ACHN (cell line): ENCODE measurements around the gene TXNRD3.
"Not testable (repeated sequence)": the region's sequence is repeated elsewhere in the genome, so short reads cannot be mapped to it uniquely, and the experiment has no call there.

Experiments used
- DNase-seq: peaks from one replicate; pipeline ENCODE4 v3.0.0-alpha.2; 2015
- in situ Hi-C: cut with HindIII; loops from 2 replicates; pipeline ENCODE4 v1.10.0; 2017; ENCODE audit warnings: low sequenced_read_pairs, low pct_ligation_motif_present, low pct_unique_long_range_greater_than_20kb

The TXNRD3 gene

DNA sequence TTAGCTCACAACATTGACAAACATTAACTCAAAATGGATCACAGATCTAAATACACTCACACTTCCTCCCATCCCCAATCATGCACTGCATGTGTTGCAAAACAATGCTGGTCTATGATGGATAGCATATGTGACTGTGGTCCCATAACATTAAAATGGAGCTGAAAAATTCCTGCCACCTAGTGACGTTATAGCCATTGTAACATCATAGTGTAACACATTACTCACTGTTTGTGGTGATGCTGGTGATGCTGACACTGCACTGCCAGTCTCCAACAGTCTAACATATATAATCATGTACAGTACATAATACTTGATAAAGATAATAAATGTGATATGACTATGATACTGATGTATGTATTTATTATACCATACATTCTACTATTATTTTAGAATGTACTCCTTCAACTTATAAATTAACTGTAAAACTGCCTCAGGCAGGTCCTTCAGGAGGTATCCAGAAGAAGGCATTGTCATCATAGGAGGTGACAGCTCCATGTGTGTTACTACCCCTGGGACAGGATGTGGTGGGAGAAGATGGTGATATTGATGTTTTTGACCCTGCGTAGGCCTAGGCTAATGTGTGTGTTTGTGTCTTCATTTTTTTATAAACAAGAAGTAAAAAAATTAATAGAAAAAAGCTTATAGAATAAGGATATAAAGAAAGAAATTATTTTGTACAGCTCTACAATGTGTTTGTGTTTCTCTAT lies 41.3 kb downstream of the TXNRD3 start:
- in situ Hi-C loops, result no loop called here
- DNase-seq, result no peak

DNA sequence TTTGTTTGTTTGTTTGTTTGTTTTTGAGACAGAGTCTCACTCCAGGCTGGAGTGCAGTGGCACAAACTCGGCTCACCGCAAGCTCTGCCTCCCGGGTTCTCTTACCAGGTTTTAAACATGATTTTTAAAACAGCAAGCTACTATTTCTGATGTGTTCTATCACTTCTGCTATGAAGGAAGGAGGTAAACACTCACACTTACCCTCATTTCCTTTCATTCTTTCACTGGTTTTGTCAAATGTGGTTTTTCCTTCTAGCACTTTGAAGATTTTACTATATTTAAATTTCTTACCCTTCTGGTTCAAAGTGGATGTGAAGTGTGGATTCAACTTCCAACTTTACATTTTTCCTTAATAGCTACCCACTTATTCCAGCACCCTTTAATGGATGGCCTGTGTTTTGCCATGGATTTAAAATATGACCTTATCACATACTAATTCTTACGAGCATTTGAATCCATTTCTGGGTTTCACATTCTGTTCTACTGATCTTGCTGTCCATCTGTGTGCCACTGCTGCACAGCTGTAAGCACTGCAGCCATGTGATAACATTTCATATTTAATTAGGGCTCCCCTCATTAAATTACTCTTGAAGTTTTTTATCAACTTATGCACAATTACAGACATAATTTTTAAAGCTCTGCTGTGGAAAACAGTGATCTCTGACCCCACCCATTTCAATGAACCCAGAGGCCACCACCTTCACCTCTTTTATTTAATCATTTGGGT lies 42.3 kb downstream of the TXNRD3 start:
- in situ Hi-C loops, result no loop called here
- DNase-seq, result no peak

DNA sequence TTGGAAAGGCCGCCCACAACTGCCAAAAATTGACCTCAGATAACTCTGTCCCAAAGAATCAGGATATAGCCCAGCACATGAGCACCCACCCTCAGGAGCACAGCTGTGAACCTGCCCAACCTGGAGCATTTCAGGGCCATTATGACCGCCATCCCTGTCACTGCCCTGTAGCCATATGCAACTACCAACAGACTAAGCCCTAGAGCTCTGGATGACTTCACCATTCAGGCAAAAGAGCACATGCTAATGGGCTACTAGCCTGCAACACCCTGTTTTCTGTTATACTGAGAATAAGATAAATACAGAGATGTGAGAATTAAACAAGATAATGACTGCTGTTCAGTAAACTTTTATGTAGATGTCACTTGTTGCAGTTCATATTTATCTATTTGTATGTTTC lies 45.0 kb downstream of the TXNRD3 start:
- in situ Hi-C loops, result no loop called here

GRCh38 chr3:126607214-126607908 lies 47.6 kb downstream of the TXNRD3 start:
- peak; percentile 29 for DNase-seq

More for the DNA sequence above, 45.0 kb downstream of the TXNRD3 start:
- no peak for DNase-seq

GRCh38 chr3:126606001-126606400 lies 48.9 kb downstream of the TXNRD3 start:
- no peak for DNase-seq
- in situ Hi-C loops, result no loop called here

More at GRCh38 chr3:126607214-126607908, 47.6 kb downstream of the TXNRD3 start:
- in situ Hi-C loops, result no loop called here

- no peak for DNase-seq
- in situ Hi-C loops, result no loop called here
Measured at GRCh38 chr3:126604691-126605090, 50.2 kb downstream of the TXNRD3 start.

- in situ Hi-C loops, result no loop called here
- no peak for DNase-seq
Measured at GRCh38 chr3:126599101-126599500, 55.8 kb downstream of the TXNRD3 start.

DNA sequence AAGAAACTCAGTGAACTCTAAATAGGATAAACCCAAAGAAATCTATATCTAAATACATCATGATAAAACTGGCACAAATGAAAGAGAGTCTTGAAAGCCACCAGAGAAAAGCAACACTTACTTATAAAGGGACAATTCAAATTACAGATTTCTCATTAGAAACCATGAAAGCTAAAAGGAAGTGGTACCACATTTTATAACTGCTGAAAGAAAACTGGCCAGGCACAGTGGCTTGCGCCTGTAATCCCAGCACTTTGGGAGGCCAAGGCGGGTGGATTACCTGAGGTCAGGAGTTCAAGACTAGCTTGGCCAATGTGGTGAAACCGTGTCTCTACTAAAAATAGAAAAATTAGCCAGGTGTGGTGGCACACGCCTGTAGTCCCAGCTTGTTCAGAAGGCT lies 59.4 kb downstream of the TXNRD3 start:
- in situ Hi-C loops, DNase-seq: not testable (repeated sequence)

- in situ Hi-C loops, DNase-seq: not testable (repeated sequence)
Measured at GRCh38 chr3:126591515-126591914, 63.4 kb downstream of the TXNRD3 start.

DNA sequence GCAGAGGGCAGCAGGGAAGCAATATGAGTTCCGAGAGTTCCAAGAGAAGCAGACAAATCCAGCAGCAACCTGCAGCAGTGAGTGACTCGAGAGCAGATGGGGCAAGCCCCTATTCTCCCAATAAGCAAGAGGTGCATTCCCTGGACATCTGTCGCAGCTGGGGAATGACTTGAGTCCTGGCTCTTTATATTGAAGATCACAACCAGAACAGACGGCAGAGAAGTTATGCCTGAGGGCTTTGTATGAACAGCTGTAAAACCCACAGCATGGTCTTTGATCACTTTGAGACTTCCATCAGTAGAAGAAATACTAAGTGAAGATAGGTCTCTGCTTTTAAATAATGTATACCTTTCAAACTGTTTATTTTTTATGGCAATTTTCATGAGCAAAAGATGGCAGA lies 72.6 kb downstream of the TXNRD3 start:
- DNase-seq, result no peak
- in situ Hi-C loops, result no loop called here

GRCh38 chr3:126581569-126581968 lies 73.4 kb downstream of the TXNRD3 start:
- in situ Hi-C loops, result no loop called here
- DNase-seq, result no peak

DNA sequence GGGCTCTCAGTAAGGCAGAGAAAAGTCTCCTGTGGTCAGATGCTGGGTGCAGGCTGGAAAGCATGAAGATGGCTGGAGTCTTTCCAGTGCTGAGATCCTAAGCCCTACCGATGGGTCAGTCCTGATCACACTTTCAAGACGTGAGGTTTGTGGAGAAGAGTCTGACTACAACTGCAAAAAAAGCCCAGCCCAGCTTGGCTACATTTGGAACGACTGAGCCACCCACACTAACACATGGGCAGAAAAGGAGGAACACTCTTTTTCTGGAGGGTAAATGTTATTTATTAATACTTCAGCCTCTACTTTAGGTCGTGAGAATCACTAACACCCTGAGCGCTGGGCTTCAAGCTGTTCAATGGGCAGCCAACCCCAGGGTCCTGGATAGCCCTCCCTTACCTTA lies 74.2 kb downstream of the TXNRD3 start:
- DNase-seq, result no peak
- in situ Hi-C loops, result no loop called here

GRCh38 chr3:126578702-126579101 lies 76.2 kb downstream of the TXNRD3 start:
- in situ Hi-C loops, result no loop called here
- DNase-seq, result no peak

- in situ Hi-C loops, result no loop called here
- no peak for DNase-seq
Measured at GRCh38 chr3:126577261-126577660, 77.7 kb downstream of the TXNRD3 start.

DNA sequence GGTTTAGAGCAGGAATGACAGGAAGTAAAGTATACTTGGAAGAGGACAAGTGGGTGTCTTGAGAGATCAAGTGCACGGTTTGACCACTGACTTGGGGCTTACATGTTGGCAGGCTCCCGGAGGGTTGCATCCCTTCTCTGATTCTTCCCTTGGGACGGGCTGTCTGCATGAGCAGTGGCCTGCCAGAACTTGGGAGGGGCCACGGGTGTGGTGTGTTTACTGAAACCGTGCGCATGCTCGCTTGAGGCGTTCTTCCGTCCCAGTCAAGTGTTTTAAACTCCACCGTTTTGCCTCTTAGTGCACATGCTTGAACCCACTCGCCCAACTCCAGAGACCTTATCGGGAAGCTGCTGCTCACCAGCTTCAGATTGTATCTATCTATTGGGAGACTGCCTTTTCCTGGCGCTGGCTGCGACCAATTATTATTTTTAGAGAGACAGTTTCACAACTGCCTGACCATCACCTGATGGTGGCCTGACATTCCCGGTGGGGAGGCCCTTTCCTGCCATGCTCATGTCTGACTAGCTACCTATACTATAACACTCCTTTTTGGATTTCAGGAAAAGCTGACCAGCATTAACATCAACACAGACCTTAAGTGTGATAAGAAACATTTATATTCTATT lies 81.3 kb downstream of the TXNRD3 start:
- no peak for DNase-seq
- in situ Hi-C loops, result no loop called here

GRCh38 chr3:126571078-126571477 lies 83.8 kb downstream of the TXNRD3 start:
- in situ Hi-C loops, result no loop called here
- no peak for DNase-seq

- DNase-seq, result no peak
- in situ Hi-C loops, result no loop called here
Measured at GRCh38 chr3:126570103-126570541, 84.8 kb downstream of the TXNRD3 start.

DNA sequence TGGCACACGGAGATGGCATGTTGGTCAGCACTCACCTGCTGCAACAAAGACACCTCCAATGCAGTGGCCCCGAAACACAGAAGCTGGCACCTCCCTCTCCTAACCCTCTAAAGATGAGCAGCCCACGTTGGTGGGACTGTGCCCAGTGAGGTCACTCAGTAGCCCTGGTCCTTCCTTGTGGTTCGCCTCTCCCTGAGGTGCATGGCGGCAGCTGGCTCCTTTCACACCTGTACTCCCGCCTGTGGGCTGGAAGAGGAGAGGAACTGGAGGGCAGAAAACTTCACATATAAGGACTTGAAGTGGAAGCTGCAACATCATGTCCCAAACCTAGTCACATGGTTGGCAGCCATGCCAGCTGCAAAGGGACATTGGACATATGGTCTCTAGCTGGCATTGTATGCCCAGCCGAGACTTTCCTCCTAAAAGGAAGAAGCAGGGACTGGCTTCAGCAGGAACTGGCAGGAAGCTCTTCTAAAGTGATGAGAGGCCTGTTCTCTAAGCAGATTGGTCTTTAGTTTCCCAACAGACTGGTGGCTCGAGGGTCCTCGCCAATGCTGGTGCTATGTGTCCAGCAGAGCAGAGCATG lies 85.4 kb downstream of the TXNRD3 start:
- in situ Hi-C loops, result no loop called here
- no peak for DNase-seq
